ENCODE data around the gene NR6A1. TPM values are rescaled to one million over a fixed set of nuclear protein-coding genes. Genes with fewer than 3 reads are reported as not detected.
A peak's percentile ranks its signal among the peaks of the same experiment; 100 is the strongest.

Gene NR6A1
- total RNA-seq, 1 experiment from 2014 or later = 164 TPM

- no peak for TF ChIP-seq CDX4 (CRISPR knock-in tag; IDR thresholded peaks at IDR 0.05; ENCODE audit: borderline replicate concordance)
Observed at GRCh38 chr9:124480621-124480981, 290.5 kb downstream of the NR6A1 start (continued).

GRCh38 chr9:124479947-124480620 is 291.0 kb downstream of the NR6A1 start:
- Mint-ChIP-seq H3K27me3 (ENCODE audit: low read depth) (peaks cover 59% of the 10 kb centered on the region), H3K36me3 (no peaks in the 10 kb centered on the region), H3K4me1 (peaks cover 28% of the 10 kb centered on the region), H3K4me3 (no peak overlapping the region), H3K9me3 (no peaks in the 10 kb centered on the region), H3K27ac (no peak overlapping the region)
- ATAC-seq (no peak), DNase-seq (ENCODE audit: low spot score) (no peak)
- POLR2A ChIA-PET = no interaction called here
- CTCF ChIA-PET = interaction anchor here (1.0 to 1.4 kb wide), 3 partner anchors 26 to 281 kb away, joined by 3 read pairs; no protein-coding TSS in a partner anchor
- no peak for TF ChIP-seq CREM (CRISPR knock-in tag; IDR thresholded peaks at IDR 0.05)

- H3K36me3 Mint-ChIP-seq = no peaks in the 10 kb centered on the region
- ATAC-seq = no peak
- DNase-seq (ENCODE audit: low spot score) = no peak
- no peak overlapping the region for H3K27ac Mint-ChIP-seq
- H3K4me3 Mint-ChIP-seq = no peak overlapping the region
- peaks cover 29% of the 10 kb centered on the region for H3K4me1 Mint-ChIP-seq
- POLR2A ChIA-PET = no interaction called here
- TF ChIP-seq PREB (CRISPR knock-in tag; IDR thresholded peaks at IDR 0.05; ENCODE audit: borderline replicate concordance) (no peak), ATF1 (CRISPR knock-in tag; IDR thresholded peaks at IDR 0.05) (no peak), E2F5 (CRISPR knock-in tag; IDR thresholded peaks at IDR 0.05) (no peak)
- TF ChIP-seq, protein P1, sequence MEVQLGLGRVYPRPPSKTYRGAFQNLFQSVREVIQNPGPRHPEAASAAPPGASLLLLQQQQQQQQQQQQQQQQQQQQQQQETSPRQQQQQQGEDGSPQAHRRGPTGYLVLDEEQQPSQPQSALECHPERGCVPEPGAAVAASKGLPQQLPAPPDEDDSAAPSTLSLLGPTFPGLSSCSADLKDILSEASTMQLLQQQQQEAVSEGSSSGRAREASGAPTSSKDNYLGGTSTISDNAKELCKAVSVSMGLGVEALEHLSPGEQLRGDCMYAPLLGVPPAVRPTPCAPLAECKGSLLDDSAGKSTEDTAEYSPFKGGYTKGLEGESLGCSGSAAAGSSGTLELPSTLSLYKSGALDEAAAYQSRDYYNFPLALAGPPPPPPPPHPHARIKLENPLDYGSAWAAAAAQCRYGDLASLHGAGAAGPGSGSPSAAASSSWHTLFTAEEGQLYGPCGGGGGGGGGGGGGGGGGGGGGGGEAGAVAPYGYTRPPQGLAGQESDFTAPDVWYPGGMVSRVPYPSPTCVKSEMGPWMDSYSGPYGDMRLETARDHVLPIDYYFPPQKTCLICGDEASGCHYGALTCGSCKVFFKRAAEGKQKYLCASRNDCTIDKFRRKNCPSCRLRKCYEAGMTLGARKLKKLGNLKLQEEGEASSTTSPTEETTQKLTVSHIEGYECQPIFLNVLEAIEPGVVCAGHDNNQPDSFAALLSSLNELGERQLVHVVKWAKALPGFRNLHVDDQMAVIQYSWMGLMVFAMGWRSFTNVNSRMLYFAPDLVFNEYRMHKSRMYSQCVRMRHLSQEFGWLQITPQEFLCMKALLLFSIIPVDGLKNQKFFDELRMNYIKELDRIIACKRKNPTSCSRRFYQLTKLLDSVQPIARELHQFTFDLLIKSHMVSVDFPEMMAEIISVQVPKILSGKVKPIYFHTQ (CRISPR knock-in tag; IDR thresholded peaks at IDR 0.05) = no peak
- TF ChIP-seq, protein P2, sequence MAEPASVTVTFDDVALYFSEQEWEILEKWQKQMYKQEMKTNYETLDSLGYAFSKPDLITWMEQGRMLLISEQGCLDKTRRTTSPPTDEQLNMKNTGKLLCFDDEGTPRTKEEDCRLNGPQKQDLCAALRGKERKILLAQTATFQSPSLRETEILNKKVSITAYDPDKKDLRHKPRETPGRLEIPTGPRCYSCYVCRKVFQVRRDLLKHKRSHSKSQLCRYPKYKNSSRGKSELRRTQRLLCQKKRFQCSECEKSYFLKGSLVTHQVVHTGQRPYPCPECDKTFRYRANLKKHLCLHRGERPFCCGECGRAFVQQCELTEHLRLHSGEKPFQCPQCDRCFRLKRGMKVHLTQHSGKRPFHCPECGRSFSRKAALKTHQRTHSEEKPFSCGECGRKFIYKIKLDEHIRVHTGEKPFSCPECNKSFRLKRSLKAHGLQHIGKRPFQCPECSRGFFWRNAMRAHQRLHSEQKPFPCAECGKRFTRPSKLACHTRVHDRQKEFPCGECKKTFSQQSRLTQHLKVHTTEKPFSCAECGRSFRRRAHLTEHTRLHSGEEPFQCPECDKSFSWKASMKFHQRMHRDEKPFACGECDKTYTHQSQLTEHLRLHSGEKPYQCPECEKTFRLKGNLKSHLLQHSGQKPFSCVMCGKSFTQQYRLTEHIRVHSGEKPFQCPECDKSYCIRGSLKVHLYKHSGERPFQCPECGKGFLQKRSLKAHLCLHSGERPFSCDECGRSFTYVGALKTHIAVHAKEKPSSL (CRISPR knock-in tag; conservative IDR thresholded peaks at IDR 0.05) = no peak
- peaks cover 59% of the 10 kb centered on the region for H3K27me3 Mint-ChIP-seq (ENCODE audit: low read depth)
- CTCF ChIA-PET = interaction anchor here (1.3 to 3.3 kb wide), 3 partner anchors 53 to 281 kb away, joined by 3 to 12 read pairs (median 3); no protein-coding TSS in a partner anchor
- no peaks in the 10 kb centered on the region for H3K9me3 Mint-ChIP-seq
Observed at GRCh38 chr9:124479371-124479770, 291.7 kb downstream of the NR6A1 start.

GRCh38 chr9:124478354-124478753 is 292.8 kb downstream of the NR6A1 start:
- no peak for DNase-seq (ENCODE audit: low spot score)
- Mint-ChIP-seq H3K27ac (no peak overlapping the region), H3K4me1 (peaks cover 29% of the 10 kb centered on the region), H3K9me3 (no peaks in the 10 kb centered on the region), H3K4me3 (peak overlapping the region; percentile 60), H3K36me3 (no peaks in the 10 kb centered on the region), H3K27me3 (ENCODE audit: low read depth) (peaks cover 59% of the 10 kb centered on the region)
- ATAC-seq = peak; percentile 1; the same call in 1 of the 2 replicates
- ChIA-PET POLR2A (interaction anchor here (0.9 to 1.0 kb wide), 2 partner anchors 22 to 25 kb away, joined by 3 to 4 read pairs; no protein-coding TSS in a partner anchor), CTCF (interaction anchor here (0.5 to 3.3 kb wide), 13 partner anchors 9 to 375 kb away, joined by 3 to 12 read pairs (median 4); partner anchors contain the start of gene WDR38)
- no peak for TF ChIP-seq SOX15 (CRISPR knock-in tag; IDR thresholded peaks at IDR 0.05)
- TF ChIP-seq, protein P3, sequence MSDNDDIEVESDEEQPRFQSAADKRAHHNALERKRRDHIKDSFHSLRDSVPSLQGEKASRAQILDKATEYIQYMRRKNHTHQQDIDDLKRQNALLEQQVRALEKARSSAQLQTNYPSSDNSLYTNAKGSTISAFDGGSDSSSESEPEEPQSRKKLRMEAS (CRISPR knock-in tag; IDR thresholded peaks at IDR 0.05) = 0 out of 2 replicates have a peak, but pooled peaks have one; percentile 1

Measured in WTC11 (cell line).